IPS-18a (cell line): Measurements from ENCODE around the gene RAP1A.

Source experiments
- H3K27ac ChIP-seq: one replicate; pipeline ENCODE4 v1.5.1; 2013; ENCODE audit warnings: low read length
- H3K27me3 ChIP-seq: one replicate; pipeline ENCODE4 v1.6.1; 2013; ENCODE audit warnings: mild to moderate bottlenecking, low read length; ENCODE audit not compliant: control insufficient read depth, insufficient read depth
- H3K36me3 ChIP-seq: one replicate; pipeline ENCODE4 v1.6.1; 2013; ENCODE audit warnings: low read depth, low read length; ENCODE audit not compliant: control insufficient read depth
- H3K4me1 ChIP-seq: one replicate; pipeline ENCODE4 v1.6.1; 2013; ENCODE audit warnings: low read depth, low read length; ENCODE audit not compliant: control insufficient read depth
- H3K4me3 ChIP-seq: one replicate; pipeline ENCODE4 v1.5.1; 2013; ENCODE audit warnings: low read length
- H3K9ac ChIP-seq: one replicate; pipeline ENCODE4 v1.6.1; 2013; ENCODE audit warnings: mild to moderate bottlenecking, low read length, moderate library complexity
- H3K9me3 ChIP-seq: one replicate; pipeline ENCODE4 v1.6.1; 2013; ENCODE audit warnings: low read depth, low read length; ENCODE audit not compliant: control insufficient read depth

RAP1A gene

DNA sequence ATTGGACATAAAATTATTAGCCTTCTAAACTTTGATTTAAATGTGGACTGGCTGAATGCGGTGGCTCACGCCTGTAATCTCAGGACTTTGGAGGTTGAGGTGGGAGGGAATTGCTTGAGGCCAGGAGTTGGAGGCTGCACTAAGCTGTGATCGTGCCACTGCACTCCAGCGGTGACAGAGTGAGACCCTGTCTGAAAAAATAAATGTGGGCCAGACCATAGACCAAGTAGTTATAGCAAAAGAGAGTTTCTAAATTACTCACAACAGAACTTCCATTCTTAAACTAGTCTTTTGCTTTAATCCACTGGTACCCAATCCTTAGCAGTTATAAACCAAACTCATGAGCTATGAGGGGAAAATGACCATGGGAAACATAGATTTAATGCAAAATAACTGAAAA lies 35.2 kb downstream of the RAP1A start:
- H3K27me3 ChIP-seq = no peaks in the 10 kb centered on the region
- no peak overlapping the region for H3K27ac ChIP-seq
- no peaks in the 10 kb centered on the region for H3K9me3 ChIP-seq
- peaks cover 7% of the 10 kb centered on the region for H3K4me1 ChIP-seq
- no peak overlapping the region for H3K4me3 ChIP-seq
- no peaks in the 10 kb centered on the region for H3K36me3 ChIP-seq
- no peak overlapping the region for H3K9ac ChIP-seq

DNA sequence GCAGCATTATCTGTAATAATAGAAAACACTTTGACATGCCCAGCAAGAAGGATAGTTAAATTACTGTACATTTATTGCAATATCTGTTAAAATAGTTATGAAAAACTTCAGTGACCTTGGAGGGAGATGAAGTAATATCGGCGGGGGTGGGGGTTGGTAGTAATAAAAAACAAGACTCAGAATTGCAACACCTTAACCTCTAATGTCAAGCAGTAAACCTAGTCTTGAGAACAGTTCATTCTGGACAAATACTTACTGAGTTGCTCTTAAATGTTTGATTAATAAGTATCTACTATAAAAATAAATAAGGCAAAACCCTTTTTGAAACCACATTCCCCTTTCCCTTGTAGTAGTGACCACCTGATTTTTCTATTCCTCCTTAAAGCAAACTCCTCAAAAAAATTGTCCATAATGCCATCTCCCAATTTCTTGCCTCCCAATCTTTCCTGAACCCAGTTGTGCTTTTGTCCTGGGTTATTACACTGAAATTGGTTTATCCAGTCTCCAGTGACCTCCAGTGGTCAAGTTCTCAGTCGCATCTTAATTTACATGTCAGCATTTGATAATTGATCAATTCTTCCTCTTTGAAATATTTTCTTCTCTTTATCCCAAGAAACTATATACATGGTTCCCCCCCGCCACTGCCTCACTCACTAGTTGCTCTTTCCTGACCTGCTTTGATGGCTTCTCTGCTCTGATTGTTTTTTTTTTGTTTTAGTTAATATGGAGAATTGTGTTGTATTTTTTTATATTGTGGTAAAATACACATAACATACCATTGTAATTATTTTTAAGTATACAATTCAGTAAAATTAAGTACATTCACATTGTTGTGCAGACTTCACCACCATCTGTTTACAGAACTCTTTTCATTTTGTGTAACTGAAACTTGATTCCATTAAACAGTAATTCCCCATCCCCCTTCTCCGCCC lies 36.8 kb downstream of the RAP1A start:
- H3K4me1 ChIP-seq = peaks cover 7% of the 10 kb centered on the region
- no peaks in the 10 kb centered on the region for H3K9me3 ChIP-seq
- H3K4me3 ChIP-seq = no peak overlapping the region
- H3K27ac ChIP-seq = no peak overlapping the region
- H3K36me3 ChIP-seq = no peaks in the 10 kb centered on the region
- no peaks in the 10 kb centered on the region for H3K27me3 ChIP-seq
- no peak overlapping the region for H3K9ac ChIP-seq

DNA sequence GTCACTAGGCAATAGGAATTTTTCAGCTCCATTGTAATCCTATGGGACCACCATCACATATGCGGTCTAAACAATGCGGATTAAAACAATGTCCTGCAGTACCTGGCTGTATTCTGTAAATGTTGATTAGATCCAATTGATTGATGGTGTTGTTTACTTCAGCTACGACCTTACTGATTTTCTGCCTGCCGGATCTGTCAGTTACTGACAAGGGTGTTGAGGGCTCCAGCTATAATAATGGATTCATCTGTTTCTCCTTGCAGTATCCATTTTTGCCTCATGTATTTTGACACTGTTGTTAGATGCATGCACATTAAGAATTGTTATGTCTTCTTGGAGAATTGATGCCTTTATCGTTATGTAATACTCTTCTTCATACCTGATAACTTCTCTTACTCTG lies 39.0 kb downstream of the RAP1A start:
- H3K4me3 ChIP-seq = no peak overlapping the region
- H3K36me3 ChIP-seq = no peaks in the 10 kb centered on the region
- H3K9me3 ChIP-seq = no peaks in the 10 kb centered on the region
- H3K27me3 ChIP-seq = no peaks in the 10 kb centered on the region
- no peak overlapping the region for H3K27ac ChIP-seq
- no peak overlapping the region for H3K9ac ChIP-seq
- H3K4me1 ChIP-seq = peaks cover 7% of the 10 kb centered on the region

DNA sequence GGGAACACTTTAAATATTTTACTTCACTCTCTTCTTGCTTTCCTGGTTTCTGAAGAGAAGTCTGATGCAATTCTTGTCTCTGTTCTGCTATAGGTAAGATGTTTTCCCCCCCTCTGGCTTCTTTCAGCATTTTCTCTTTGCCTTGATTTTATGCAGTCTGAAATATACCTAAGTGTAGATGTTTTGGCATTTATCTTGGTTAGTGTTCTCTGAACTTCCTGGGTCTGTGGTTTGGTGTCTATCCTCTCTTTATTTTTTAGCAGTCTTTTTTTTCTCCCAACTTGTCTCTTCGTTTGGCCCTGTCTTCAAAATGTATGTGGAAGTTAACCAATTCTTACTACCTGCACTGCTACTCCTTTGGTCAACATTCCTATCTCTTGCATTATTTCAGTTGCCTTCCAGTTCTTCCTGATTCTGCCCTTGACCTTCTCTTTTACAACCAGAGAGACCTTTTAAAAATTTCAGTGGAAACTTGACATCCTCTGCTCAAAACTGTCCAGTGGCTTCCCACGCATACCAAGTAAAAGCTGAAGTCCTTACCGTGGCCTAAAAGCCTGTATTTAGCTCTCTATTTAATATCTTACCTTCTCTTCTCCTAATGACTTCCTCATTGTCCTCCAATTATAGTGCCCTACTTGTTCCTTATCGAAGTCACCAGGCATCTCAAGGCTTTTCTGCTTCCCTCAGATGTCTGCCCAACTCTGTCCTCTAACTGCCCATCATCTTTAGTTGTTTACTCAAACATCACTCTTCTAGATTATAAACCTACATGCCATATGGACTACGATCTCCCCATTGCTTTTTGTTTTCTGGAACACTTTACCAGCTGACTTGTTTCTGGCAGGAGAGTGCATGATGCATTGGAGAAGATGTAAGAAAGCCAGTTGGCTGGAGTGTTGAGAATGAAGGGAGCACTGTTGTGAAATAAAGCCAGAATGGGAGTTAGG lies 40.9 kb downstream of the RAP1A start:
- H3K36me3 ChIP-seq = no peaks in the 10 kb centered on the region
- H3K9me3 ChIP-seq = no peaks in the 10 kb centered on the region
- no peak overlapping the region for H3K4me3 ChIP-seq
- no peak overlapping the region for H3K9ac ChIP-seq
- peaks cover 7% of the 10 kb centered on the region for H3K4me1 ChIP-seq
- H3K27me3 ChIP-seq = no peaks in the 10 kb centered on the region
- H3K27ac ChIP-seq = no peak overlapping the region

DNA sequence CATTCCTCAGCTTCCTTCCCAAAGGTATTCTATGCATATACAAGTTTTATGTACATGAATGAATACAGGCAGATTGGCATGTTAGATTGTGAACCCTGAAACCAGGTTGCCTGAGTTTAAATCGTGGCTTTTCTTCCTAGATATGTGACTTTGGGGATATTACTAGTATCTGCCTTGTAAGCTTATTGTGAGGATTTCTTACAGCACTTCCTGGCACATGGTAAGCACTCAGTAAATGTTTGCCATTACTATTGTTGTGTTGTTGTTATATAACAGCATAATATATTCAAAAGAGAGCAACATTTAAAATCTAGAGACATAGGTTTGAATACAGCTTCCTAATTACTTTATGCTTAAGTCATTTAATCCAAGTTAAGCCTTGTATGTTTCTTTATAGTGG lies 45.1 kb downstream of the RAP1A start:
- Histone ChIP-seq H3K4me3 (no peak overlapping the region), H3K4me1 (no peaks in the 10 kb centered on the region), H3K27me3 (no peaks in the 10 kb centered on the region), H3K36me3 (no peaks in the 10 kb centered on the region), H3K9me3 (no peaks in the 10 kb centered on the region), H3K27ac (no peak overlapping the region), H3K9ac (no peak overlapping the region)

DNA sequence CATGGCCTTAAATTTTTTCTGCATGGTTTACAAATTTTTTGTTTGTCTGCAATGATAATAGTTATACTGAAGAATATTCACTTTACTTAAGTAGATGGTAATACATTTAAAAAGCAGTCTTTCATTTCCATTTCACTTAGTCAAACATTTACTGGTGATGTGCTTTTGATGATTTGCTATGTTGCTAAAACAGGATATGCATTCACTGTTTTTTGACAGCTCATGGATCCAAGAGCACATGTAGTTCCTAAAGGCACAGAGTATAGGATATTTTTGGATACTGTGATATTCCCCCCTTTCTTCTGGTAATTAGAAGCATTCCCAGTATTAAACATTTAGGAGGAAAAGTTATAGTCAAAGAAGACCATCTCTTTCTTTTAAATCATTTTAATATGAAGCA lies 45.9 kb downstream of the RAP1A start:
- H3K4me1 ChIP-seq = no peaks in the 10 kb centered on the region
- H3K9ac ChIP-seq = no peak overlapping the region
- H3K27me3 ChIP-seq = no peaks in the 10 kb centered on the region
- no peaks in the 10 kb centered on the region for H3K9me3 ChIP-seq
- no peaks in the 10 kb centered on the region for H3K36me3 ChIP-seq
- H3K4me3 ChIP-seq = no peak overlapping the region
- H3K27ac ChIP-seq = no peak overlapping the region

DNA sequence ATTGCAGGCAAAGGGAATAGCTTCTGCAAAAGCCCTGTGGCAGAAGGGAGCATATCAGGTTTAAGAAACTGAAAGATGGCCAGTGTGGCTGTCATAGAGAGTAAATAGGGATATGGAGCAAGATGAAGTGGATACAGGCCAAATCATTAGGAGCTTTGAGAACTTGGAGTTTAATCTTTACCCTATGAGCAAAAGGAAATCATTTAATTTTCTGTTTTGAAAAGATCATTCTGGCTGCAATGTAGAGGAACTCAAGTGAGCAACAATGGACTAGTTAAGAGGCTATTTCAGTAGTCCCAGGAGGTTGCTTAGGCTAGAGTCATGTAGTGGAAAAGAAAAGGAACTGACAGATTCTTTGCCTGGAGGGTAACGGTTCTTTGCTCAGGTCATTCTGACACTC lies 47.2 kb downstream of the RAP1A start:
- Histone ChIP-seq H3K4me3 (no peak overlapping the region), H3K27ac (no peak overlapping the region), H3K4me1 (no peaks in the 10 kb centered on the region), H3K36me3 (no peaks in the 10 kb centered on the region), H3K9ac (no peak overlapping the region), H3K27me3 (no peaks in the 10 kb centered on the region), H3K9me3 (no peaks in the 10 kb centered on the region)

DNA sequence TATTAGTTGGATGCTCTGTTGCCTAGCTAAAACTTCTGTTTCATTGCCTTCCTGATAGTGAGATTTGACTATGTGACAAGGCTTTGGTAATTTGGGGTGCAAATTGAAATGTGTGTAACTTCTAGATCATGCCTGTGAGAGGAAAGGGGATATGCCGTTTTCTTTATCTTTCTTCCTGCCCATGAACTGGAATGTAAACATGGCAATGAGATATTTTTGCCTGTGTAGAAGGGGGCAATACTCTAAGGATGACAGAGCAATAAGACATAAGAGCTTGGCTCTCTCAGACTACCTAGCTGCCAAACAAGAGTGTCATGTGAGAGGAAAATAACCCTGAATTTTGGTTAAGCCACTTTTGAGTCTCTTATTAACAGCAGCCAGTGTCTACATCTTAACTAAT lies 49.7 kb downstream of the RAP1A start:
- Histone ChIP-seq H3K27me3 (no peaks in the 10 kb centered on the region), H3K4me3 (no peak overlapping the region), H3K4me1 (peaks cover 5% of the 10 kb centered on the region), H3K27ac (no peak overlapping the region), H3K9ac (no peak overlapping the region), H3K9me3 (no peaks in the 10 kb centered on the region), H3K36me3 (no peaks in the 10 kb centered on the region)

DNA sequence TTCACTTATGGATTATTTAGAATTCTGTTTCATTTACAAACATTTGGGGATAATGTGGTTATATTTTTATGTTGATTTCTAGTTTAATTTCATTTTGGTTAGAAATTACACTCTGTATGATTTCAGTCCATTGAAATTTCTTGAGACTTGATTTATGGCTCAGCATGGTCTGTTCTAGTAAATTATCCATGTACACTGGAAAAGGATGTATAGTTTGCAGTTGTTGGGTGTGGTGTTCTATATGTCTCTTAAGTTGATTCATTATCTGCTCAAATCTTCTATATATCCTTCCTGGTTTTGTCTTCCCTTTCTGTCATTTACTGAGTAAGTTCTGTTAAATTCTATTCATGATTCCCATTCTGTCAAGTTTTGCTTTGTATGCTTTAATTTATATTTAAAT lies 52.3 kb downstream of the RAP1A start:
- H3K9me3 ChIP-seq = no peaks in the 10 kb centered on the region
- peaks cover 5% of the 10 kb centered on the region for H3K4me1 ChIP-seq
- no peak overlapping the region for H3K4me3 ChIP-seq
- H3K27me3 ChIP-seq = no peaks in the 10 kb centered on the region
- no peaks in the 10 kb centered on the region for H3K36me3 ChIP-seq
- no peak overlapping the region for H3K9ac ChIP-seq
- H3K27ac ChIP-seq = no peak overlapping the region

DNA sequence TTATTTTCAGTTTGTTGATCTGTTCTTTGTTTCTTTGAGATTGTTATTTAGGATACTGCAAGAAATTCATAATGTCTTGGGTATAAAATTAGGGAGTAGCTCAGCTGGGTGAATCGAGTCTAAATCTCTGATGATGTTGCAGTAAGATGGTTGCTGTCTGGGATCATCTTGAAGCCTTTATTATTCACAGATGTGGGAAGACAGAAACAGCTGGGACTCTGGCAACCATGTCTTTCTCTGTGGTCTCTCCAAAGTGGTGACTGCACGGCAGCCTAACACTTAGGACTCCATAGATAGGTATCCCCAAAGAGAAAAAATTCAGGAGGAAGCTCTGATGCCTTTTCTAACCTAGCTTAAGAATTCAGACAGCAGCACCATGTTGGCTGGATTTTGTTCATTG lies 52.7 kb downstream of the RAP1A start:
- no peaks in the 10 kb centered on the region for H3K36me3 ChIP-seq
- no peaks in the 10 kb centered on the region for H3K9me3 ChIP-seq
- H3K4me1 ChIP-seq = peaks cover 5% of the 10 kb centered on the region
- no peaks in the 10 kb centered on the region for H3K27me3 ChIP-seq
- H3K4me3 ChIP-seq = no peak overlapping the region
- H3K9ac ChIP-seq = no peak overlapping the region
- H3K27ac ChIP-seq = no peak overlapping the region

DNA sequence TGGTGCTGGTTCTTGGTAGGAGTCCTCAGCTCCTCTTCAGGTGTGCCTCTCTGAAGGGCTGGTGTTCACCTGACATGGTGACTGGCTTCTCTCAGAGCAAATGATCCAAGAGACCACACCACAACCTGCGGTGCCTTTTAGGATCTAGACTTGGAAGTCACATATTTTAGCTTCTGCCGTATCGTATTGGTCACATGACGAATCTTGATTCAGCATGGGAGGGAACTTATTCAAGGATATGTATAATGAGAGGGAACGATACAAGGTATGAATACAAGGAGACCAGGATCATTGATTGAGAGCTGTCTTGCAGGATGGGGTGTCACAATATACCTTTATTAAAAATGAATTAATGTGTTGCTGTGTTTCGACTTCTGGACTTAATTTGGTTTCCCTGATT lies 58.0 kb downstream of the RAP1A start:
- peaks cover 1% of the 10 kb centered on the region for H3K4me1 ChIP-seq
- H3K9ac ChIP-seq = no peak overlapping the region
- no peaks in the 10 kb centered on the region for H3K36me3 ChIP-seq
- no peaks in the 10 kb centered on the region for H3K27me3 ChIP-seq
- H3K9me3 ChIP-seq = peaks cover 2% of the 10 kb centered on the region
- H3K4me3 ChIP-seq = no peak overlapping the region
- no peak overlapping the region for H3K27ac ChIP-seq
